Bronchial epithelial cell (primary cell): ENCODE measurements around the gene DGKZ. TPM values are rescaled to one million over a fixed set of nuclear protein-coding genes. Genes with fewer than 3 reads are reported as not detected.
A peak's percentile ranks its signal among the peaks of the same experiment; 100 is the strongest.

Experiments
- DNase-seq: peaks from one replicate; pipeline ENCODE4 v3.0.0-alpha.2; 2010; ENCODE audit warnings: low read depth
- FAIRE-seq: peaks from 2 replicates; lab custom pipeline; 2011; peaks lifted over from hg19 to GRCh38; lab: Jason Lieb, UNC
- H3K27me3 ChIP-seq: 2 replicates; pipeline ENCODE4 v1.5.1; 2011; ENCODE audit warnings: low read length; ENCODE audit not compliant: control insufficient read depth, insufficient read depth
- H3K36me3 ChIP-seq: 2 replicates; pipeline ENCODE4 v1.5.1; 2011; ENCODE audit warnings: low read length; ENCODE audit not compliant: control insufficient read depth, insufficient read depth
- H3K4me3 ChIP-seq: 2 replicates; pipeline ENCODE4 v1.5.1; 2011; ENCODE audit warnings: mild to moderate bottlenecking, low read depth, low read length, control low read depth
- CTCF ChIP-seq: IDR thresholded peaks from 2 replicates; pipeline ENCODE4 v1.5.1; 2011; ENCODE audit warnings: mild to moderate bottlenecking, moderate library complexity, low read length, control low read depth, inconsistent platforms; ENCODE audit not compliant: insufficient read depth, severe bottlenecking
- total RNA-seq: library from RNA; depleted of rRNA; stranded (reverse); fragments of >200 nt; gene quantifications from 2 replicates; pipeline ENCODE4 v1.2.1, GENCODE V29; 2014

Gene DGKZ
- total RNA-seq, 1 donor from 2014 or later = 30.5 TPM

GRCh38 chr11:46381048-46381818 is 34.0 kb downstream of the DGKZ start, which contains the start of gene MDK:
TSS of gene MDK (plus strand) at chr11:46381669. CDS start at chr11:46382058, 389 bp downstream.
- DNase-seq = no peak
- no peak for TF ChIP-seq CTCF
- Histone ChIP-seq H3K27me3 (peaks cover 1% of the 10 kb centered on the region), H3K4me3 (peak within 1 kb of the TSS; percentile 39), H3K36me3 (peaks cover 6% of the 10 kb centered on the region)
- FAIRE-seq = no peak

GRCh38 chr11:46381819-46382645 is 34.8 kb downstream of the DGKZ start:
- Histone ChIP-seq H3K4me3 (peak overlapping the region; percentile 39), H3K27me3 (peaks cover 1% of the 10 kb centered on the region), H3K36me3 (peaks cover 4% of the 10 kb centered on the region)
- FAIRE-seq = no peak
- no peak for DNase-seq
- no peak for TF ChIP-seq CTCF

GRCh38 chr11:46382646-46383403 is 35.6 kb downstream of the DGKZ start:
- no peak for DNase-seq
- peak; percentile 63 for TF ChIP-seq CTCF
- no peak for FAIRE-seq
- Histone ChIP-seq H3K27me3 (peaks cover 5% of the 10 kb centered on the region), H3K4me3 (no peak overlapping the region), H3K36me3 (no peaks in the 10 kb centered on the region)

- FAIRE-seq (no peak), DNase-seq (no peak)
- Histone ChIP-seq H3K27me3 (peaks cover 10% of the 10 kb centered on the region), H3K4me3 (no peak overlapping the region), H3K36me3 (no peaks in the 10 kb centered on the region)
- no peak for TF ChIP-seq CTCF
Measured at GRCh38 chr11:46383404-46383758, 36.1 kb downstream of the DGKZ start.

- FAIRE-seq (no peak), DNase-seq (no peak)
- Histone ChIP-seq H3K36me3 (no peaks in the 10 kb centered on the region), H3K4me3 (no peak overlapping the region), H3K27me3 (peaks cover 15% of the 10 kb centered on the region)
- TF ChIP-seq CTCF = no peak
Measured at GRCh38 chr11:46383974-46384701, 36.9 kb downstream of the DGKZ start.
